Measurements from ENCODE around the gene HBA2.
"Not testable (repeated sequence)": the region's sequence is repeated elsewhere in the genome, so short reads cannot be mapped to it uniquely, and the experiment has no call there.

Gene HBA2

GRCh38 chr16:172374-172941, at the start of gene HBA2:
Gene HBA2, plus strand, starts transcription at chr16:172876. Its CDS starts 37 bp downstream, at chr16:172913.
- DNase-seq (ENCODE audit: low spot score): not testable (repeated sequence)

DNA sequence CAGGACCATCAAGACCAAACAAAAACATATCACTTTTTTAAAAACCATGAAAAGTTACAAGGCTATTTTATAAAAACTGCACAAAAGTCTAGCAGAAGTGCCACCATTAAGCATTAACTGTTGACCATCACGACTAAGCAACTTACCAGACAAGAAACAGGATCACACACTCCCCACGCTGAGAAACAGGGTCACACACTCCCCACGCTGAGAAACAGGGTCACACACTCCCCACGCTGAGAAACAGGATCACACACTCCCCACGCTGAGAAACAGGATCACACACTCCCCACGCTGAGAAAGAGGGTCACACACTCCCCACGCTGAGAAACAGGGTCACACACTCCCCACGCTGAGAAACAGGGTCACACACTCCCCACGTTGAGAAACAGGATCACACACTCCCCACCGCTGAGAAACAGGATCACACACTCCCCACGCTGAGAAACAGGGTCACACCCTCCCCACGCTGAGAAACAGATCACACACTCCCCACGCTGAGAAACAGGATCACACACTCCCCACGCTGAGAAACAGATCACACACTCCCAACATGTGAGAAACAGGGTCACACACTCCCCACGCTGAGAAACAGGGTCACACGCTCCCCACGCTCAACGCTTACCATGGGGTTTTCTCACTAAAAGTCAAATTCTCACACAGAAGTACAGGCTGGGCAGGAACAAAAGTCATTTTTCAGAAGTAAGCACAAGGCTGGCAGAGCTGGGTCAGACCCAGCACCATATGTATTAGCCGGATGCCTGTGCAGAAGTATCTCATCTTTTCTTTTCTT, 48.9 kb upstream of the HBA2 start:
- DNase-seq (ENCODE audit: low spot score): not testable (repeated sequence)

- no peak for DNase-seq (ENCODE audit: low spot score)
Measured at GRCh38 chr16:125011-125410, 47.7 kb upstream of the HBA2 start.

DNA sequence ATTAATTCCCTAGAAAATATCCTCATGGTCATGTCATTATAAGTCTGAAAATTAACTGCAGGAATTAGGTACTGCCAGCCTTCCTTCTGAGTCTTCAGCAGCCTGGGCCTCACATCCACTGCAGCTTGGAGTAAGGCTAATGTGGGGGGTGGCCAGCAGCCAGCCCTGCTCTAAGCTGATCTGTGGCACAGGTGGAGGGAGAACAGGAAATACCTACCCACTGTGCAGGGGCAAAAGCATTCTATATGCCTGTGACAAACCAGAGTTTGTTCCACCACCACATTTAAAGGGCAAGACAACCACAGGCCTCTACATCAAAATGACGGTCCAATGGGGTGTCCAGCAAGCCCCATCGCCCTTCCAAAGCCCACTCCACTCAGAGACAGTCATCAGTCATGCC, 43.6 kb upstream of the HBA2 start:
- DNase-seq (ENCODE audit: low spot score): no peak

GRCh38 chr16:130533-131173, 42.0 kb upstream of the HBA2 start:
- no peak for DNase-seq (ENCODE audit: low spot score)

GRCh38 chr16:132120-132519, 40.6 kb upstream of the HBA2 start:
- no peak for DNase-seq (ENCODE audit: low spot score)

- DNase-seq (ENCODE audit: low spot score): no peak
Measured at GRCh38 chr16:133716-134115, 39.0 kb upstream of the HBA2 start.

DNA sequence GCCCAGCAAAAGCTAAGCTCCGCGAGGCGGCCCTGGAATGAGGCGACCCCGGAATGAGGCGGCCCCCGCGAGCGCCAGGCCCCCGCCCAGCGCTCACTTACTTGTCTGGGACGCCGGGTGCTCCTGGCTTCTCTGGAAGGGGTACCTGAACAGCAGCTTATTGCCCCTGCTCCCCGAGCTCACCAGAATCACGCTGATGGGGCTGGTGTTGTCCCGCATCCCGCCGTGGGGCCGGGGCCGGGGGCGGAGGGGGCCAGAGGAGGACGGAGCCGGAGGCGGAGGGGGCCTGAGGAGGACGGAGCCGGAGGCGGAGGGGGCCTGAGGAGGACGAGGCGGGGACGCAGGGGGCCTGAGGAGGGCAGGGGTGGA, 34.6 kb upstream of the HBA2 start:
- DNase-seq (ENCODE audit: low spot score): peak; percentile 13

DNA sequence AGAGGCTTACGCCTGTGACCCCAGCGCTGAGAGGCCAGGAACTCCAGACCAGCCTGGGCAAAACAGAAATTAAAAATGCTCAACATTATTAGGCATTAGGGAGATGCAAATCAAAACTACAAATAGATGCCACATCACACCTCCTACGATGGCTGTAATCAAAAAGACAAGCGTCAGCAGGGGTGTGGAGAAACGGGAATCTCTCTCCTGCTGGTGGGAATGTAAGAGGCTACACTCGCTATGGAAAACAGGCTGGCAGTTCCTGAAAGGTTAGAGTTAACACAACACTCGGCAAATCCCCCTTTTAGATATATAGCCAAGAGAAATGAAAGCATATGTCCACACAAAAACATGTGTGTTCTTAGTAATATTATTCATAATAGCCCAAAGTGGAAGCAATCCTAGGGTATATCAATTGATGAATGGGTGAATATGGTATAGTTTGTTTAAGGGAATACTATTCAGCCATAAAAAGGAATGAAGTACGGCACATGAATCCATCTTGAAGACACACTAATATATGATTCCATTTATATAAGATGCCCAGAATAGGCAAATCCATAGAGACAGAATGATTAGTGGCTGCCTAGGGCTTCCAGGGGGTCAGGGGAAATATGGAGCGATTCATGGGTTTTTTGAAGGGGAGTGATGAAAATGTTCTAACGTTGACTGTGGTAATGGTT, 32.4 kb upstream of the HBA2 start:
- no peak for DNase-seq (ENCODE audit: low spot score)

DNA sequence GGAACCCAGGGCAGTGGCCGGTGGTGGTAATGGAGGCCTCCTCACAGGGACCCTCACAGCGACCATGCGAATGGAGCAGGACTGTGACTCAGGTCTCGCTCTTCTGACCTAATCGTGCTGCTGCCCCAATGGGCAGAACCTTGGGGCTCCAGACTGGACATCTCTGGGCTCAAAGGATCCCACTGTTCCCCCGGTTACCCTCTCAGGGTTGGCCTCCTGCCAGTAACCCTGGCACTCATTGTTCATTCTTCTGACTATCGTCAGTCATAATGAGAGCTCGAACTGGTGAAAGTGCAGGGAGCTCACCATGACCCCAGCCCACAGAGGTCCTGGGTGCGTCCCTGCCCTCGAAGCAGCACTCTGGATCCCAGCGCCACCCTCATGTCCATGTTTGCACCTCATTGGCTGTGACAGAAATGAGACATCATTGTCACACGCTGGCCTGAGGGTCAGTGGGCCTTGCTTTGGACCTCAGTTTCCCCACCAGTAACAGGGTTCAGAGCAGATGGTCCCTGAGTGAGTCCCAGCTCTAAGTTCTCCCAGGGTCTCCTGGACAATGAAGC, 30.2 kb upstream of the HBA2 start:
- no peak for DNase-seq (ENCODE audit: low spot score)

- no peak for DNase-seq (ENCODE audit: low spot score)
Measured at GRCh38 chr16:143047-143446, 29.6 kb upstream of the HBA2 start.

GRCh38 chr16:143456-143855, 29.2 kb upstream of the HBA2 start:
- no peak for DNase-seq (ENCODE audit: low spot score)

GRCh38 chr16:144797-145252, 27.9 kb upstream of the HBA2 start:
- no peak for DNase-seq (ENCODE audit: low spot score)

GRCh38 chr16:146646-147045, 26.0 kb upstream of the HBA2 start:
- no peak for DNase-seq (ENCODE audit: low spot score)

DNA sequence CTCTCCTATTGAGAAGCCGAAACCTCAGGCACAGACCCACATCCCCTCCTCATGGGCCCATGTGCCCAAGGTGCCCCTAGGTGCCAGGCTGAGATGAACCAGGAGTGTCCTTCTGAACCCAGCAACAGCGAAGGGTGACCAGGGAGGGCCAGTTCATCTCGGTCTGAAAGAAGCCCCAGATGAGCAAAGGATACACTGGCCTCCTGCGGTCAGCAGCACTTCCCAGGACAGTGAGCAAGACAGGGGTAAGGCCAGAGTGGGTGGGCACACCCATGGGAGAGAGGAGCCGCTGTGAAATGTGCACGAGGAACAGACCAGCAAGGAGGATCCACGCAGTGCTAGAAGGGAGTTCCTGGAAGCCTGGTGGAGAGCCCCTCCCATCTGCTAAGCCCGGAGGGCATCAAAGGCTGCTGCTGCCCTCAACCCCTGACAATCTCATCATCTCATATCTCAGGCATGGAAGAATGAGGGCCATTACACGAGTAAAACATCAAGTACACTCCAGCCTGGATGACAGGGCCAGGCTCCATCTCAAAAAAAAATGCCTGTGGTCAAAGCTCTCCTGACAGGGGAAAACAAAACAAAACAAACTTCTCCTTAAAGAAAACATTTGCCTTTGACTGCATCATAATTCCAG, 23.5 kb upstream of the HBA2 start:
- DNase-seq (ENCODE audit: low spot score): peak; percentile 52

- no peak for DNase-seq (ENCODE audit: low spot score)
Measured at GRCh38 chr16:152141-153128, 20.2 kb upstream of the HBA2 start, which contains the start of gene HBZ. Gene HBZ, plus strand, starts transcription at chr16:152644. Its CDS starts 266 bp downstream, at chr16:152910.

DNA sequence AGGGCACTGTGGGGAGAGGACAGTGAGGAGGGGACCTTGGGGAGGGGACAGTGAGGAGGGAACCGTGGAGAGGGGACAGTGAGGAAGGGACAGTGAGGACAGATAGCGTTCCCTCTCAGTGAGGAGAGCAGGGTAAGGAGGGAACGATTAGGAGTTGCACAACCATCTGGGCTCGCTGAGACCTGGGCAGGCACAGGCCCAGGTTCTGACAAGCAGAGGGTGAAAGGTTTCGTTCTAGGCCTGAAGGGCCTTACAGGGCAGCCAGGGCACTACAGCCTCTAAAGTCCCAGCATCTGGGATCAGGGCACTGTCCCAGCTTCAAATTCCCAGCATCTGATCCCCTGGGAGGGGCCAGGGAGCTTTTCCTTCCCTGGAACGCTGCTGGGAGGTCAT, 19.6 kb upstream of the HBA2 start:
- not testable (repeated sequence) for DNase-seq (ENCODE audit: low spot score)

DNA sequence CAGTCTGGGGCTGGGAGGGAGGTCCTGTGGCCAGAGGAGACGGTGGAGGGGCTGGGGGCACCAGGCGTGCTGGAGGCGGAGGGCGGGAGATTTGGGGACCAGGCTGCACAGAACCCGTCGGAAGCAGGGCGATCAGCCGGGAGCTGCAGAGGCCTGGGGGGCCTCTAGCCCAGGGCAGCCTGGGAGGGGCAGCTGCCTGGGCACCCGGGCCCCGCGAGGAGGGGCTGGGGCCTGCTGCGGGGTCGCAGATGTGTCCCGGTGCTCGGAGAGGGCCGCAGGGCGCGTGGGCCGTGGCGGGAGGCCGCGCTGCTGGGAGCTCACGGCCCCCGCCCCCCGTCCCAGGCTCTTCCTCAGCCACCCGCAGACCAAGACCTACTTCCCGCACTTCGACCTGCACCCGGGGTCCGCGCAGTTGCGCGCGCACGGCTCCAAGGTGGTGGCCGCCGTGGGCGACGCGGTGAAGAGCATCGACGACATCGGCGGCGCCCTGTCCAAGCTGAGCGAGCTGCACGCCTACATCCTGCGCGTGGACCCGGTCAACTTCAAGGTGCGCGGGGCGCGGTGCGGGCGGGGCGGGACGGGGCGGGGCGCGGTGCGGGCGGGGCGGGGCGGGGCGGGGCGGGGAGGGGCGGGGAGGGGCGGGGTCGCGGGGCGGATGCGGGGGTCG, 19.0 kb upstream of the HBA2 start:
- not testable (repeated sequence) for DNase-seq (ENCODE audit: low spot score)

DNA sequence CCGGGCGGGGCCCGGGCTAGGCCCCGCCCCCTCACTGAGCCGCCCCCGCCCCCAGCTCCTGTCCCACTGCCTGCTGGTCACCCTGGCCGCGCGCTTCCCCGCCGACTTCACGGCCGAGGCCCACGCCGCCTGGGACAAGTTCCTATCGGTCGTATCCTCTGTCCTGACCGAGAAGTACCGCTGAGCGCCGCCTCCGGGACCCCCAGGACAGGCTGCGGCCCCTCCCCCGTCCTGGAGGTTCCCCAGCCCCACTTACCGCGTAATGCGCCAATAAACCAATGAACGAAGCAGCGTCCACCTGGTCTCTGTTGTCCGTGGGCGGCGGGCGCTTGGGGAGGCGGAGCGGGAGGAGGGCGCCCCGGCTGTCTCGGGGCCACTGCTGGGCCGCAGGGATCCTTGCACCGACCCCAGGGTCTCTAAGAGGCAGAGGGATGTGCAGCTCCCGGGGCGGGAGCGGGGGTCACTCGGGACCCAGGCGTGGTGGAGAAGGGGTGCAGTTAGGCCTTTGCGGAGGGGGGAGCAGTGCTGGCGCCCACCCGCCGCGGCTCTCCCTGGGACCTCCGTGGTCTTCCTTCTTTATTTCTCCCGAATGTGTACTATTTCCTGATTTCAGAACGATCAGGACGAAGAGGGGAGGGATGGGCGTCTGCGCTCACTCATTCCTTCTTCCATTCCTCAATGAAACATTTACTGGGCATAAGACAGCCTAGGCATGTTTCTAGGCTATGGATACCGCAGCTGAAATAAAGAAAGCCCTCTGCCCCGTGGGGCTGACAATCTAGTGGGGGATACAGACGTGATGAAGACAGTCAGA, 18.3 kb upstream of the HBA2 start:
- no peak for DNase-seq (ENCODE audit: low spot score)

Measured in AG08395 (cell line).